Testis (tissue), 3 donors: ENCODE measurements around the gene FXYD2. TPM values are rescaled to one million over a fixed set of nuclear protein-coding genes. Genes with fewer than 3 reads are reported as not detected.

Experiments used
- DNase-seq: peaks from one replicate; pipeline ENCODE4 v3.0.0-alpha.2; 2019
- H3K27ac ChIP-seq, 2 donors: fragments of 200-600 bp; sonication (generic); one replicate each; pipeline ENCODE4 v1.5.1; 2019
- H3K27me3 ChIP-seq: fragments of 200-600 bp; sonication (generic); one replicate; pipeline ENCODE4 v1.5.1; 2019
- H3K36me3 ChIP-seq: fragments of 200-600 bp; sonication (generic); one replicate; pipeline ENCODE4 v1.5.1; 2017; ENCODE audit warnings: low read depth; ENCODE audit errors: missing control alignments
- H3K4me1 ChIP-seq: fragments of 200-600 bp; sonication (generic); one replicate; pipeline ENCODE4 v1.5.1; 2019
- H3K4me3 ChIP-seq, 2 donors: fragments of 200-600 bp; sonication (generic); one replicate each; pipeline ENCODE4 v1.5.1; 2017 to 2019
- H3K9me3 ChIP-seq: fragments of 200-600 bp; sonication (generic); one replicate; pipeline ENCODE4 v1.5.1; 2017
- POLR2A ChIP-seq: fragments of 450-650 bp; IDR thresholded peaks from one replicate; pipeline ENCODE4 v1.6.1; 2017; ENCODE audit warnings: antibody characterized with exemption, mild to moderate bottlenecking, moderate library complexity
- WGBS, 2 donors: methylation state at CpG; one replicate each; pipeline ENCODE4 v1.1.5; 2018; 5-methylcytosine and 5-hydroxymethylcytosine counted together
- intact Hi-C: fragments of 100-400 bp; cut with DNase I; formaldehyde crosslinking; loops from one replicate; pipeline ENCODE4 v1.15.1; 2023; ENCODE audit warnings: low total_unique reads
- polyA plus RNA-seq: library from polyadenylated mRNA; stranded (reverse); fragments of 350-450 nt; fragmentation: Illumina TruSeq; extraction: RNeasy Lipid Tissue Mini Kit (QIAGEN cat#74804); gene quantifications from one replicate; pipeline ENCODE4 v1.2.3, GENCODE V29; 2014; ENCODE audit warnings: low read depth, low replicate concordance; ENCODE audit not compliant: insufficient read depth
- total RNA-seq, 2 donors: library from RNA; depleted of rRNA; stranded (reverse); fragments of >200 nt; gene quantifications; one replicate each; pipeline ENCODE4 v1.2.3, GENCODE V29; 2016
- TF ChIP-seq, protein P1 (sequence below), 3 experiments: fragments of 450-650 bp in 2 of 3; fragments of 200-600 bp in 1 of 3; sonication (generic) in 1 of 3; IDR thresholded peaks; one replicate each; pipeline ENCODE4 v1.5.1; 2016 to 2019; ENCODE audit warnings: antibody characterized with exemption in 3 of 3, mild to moderate bottlenecking in 2 of 3, moderate library complexity in 1 of 3

FXYD2 gene
- total and polyA plus RNA-seq, 3 donors from 2014 or later, result 5.3 to 8.3 (median 7.6) TPM

DNA sequence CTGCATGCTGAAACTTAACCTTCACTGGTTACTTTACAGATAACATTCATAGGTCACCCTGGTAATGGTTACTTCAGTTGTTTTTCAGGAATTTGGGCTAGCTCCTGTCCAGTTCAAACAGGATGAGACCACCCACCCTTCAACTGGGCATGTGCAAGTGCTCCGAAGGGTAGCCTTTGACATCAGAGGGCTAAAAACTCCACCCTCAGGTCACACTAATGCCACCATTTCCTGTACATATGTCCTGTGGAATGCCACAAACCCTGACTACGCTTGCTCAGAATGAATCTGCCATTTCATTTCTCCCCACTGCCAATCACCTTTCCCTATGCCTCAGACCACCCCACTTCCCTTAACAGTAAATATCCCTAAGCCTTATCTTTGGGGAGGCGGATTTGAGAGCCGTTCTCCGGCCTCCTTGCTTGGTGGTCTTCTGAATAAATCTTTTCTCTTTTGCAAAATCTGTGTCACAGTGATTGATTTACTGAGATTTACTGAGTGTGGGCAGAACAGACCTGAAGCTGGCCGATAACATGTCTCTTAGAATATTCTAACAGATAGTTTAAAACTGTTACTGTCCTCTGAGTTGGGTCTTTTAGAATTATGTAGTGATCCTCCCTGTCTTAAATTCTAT, 25.4 kb upstream of the FXYD2 start:
- Histone ChIP-seq H3K9me3 (no peaks in the 10 kb centered on the region), H3K27me3 (no peaks in the 10 kb centered on the region), H3K4me1 (peaks cover 27% of the 10 kb centered on the region), H3K36me3 (no peaks in the 10 kb centered on the region), H3K4me3 (no peak overlapping the region), H3K27ac (peak overlapping the region; percentile 10 to 23)
- WGBS, 2 donors, result 63 to 66% methylated on average over 6 of the region's 6 CpGs
- intact Hi-C loops, result no loop called here
- DNase-seq, result no peak
- TF ChIP-seq POLR2A, result no peak
- TF ChIP-seq, protein P1, sequence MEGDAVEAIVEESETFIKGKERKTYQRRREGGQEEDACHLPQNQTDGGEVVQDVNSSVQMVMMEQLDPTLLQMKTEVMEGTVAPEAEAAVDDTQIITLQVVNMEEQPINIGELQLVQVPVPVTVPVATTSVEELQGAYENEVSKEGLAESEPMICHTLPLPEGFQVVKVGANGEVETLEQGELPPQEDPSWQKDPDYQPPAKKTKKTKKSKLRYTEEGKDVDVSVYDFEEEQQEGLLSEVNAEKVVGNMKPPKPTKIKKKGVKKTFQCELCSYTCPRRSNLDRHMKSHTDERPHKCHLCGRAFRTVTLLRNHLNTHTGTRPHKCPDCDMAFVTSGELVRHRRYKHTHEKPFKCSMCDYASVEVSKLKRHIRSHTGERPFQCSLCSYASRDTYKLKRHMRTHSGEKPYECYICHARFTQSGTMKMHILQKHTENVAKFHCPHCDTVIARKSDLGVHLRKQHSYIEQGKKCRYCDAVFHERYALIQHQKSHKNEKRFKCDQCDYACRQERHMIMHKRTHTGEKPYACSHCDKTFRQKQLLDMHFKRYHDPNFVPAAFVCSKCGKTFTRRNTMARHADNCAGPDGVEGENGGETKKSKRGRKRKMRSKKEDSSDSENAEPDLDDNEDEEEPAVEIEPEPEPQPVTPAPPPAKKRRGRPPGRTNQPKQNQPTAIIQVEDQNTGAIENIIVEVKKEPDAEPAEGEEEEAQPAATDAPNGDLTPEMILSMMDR (IDR thresholded peaks at IDR 0.05), result no peak

DNA sequence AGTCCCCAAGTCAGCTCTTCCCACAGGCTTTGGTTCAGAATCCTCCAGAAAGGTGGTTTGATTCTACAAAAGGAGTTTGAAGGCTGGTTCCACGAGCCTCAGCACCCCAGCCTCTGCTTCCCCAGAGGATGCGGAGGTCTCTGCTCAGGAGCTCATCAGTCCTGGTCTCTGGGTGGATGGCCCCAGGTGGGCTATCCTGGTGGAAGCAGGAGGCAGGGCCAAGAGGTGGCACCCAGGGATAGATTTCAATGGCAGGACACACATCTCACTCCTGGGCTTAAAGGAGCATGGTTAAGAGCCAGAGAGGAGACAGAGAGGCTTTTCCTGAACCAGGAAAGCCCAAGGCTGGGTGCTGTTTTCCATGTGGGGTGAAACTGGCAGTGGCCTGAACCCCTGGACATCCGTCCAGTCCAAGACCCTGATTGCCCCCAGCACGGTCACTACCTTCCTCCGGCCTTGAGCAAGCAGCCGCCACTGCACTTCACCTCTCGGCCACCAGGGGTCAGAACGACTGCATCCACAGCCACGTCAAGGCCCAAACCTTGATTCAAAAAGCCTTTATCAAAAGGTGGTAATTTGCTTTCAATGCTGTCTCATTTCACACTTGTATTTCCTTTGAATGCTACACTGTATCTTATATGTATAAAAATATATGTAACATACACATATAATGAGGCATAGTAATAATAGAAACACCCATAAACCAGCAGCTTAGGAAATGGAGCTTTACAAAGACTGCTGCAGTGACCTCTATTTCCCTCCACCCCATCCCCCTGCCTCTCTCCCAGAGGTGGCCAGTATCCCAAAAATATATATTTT, 19.3 kb upstream of the FXYD2 start:
- Histone ChIP-seq H3K4me3 (no peak overlapping the region), H3K36me3 (no peaks in the 10 kb centered on the region), H3K4me1 (peaks cover 10% of the 10 kb centered on the region), H3K27ac (no peak overlapping the region), H3K27me3 (no peaks in the 10 kb centered on the region), H3K9me3 (no peaks in the 10 kb centered on the region)
- WGBS, 2 donors, result 20 to 30% methylated on average over 7 to 9 of the region's 9 CpGs
- no peak for TF ChIP-seq POLR2A
- TF ChIP-seq, protein P1 (IDR thresholded peaks at IDR 0.05), result peak; percentile 96 to 100 (median 98)
- DNase-seq, result peak; percentile 93
- intact Hi-C loops, result loop anchor here (5.0 kb wide), 1 partner anchor 103 kb away; no protein-coding TSS in a partner anchor

DNA sequence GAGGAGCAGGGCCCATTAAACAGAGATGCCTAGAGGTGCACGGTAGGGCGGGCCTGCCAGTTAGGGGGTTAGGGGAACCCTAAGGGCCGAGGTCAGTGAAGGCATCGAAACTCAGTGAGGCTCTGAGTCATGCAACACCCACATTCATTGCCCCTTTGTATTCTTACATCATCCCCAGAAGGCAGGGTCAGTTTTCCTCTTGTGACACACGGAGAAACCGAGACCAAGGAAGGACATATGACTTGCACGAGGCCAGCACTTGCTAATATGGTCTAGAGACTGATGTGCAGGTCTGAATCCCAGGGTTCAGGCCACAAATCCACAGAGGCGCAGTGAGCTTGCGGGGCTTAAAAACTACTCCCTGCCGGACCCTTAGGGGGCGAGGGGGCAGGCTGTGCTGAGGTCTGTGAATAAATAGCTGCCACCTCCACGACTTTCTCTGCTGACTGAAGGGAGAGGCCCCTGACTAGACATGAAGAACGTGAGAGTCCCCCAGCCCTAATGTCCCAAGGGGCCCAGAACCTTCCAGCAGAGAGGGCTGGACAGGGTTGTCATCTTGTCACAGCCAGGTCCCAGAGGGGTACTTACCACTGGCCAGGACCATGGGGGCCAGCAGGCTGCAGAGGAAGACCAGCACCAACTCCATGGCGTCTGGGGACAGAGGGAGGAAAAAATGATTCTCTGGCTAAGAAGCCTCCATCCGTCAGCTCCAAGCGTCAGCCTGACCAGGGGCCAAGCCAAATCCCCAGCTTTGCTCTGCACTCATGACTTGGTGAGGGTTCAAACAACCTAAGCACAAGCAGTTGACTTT, 17.8 kb upstream of the FXYD2 start:
- 84 to 93% methylated on average over 11 to 16 of the region's 16 CpGs for WGBS, 2 donors
- Histone ChIP-seq H3K27ac (no peak overlapping the region), H3K9me3 (no peaks in the 10 kb centered on the region), H3K27me3 (no peaks in the 10 kb centered on the region), H3K4me3 (no peak overlapping the region), H3K4me1 (peaks cover 10% of the 10 kb centered on the region), H3K36me3 (no peaks in the 10 kb centered on the region)
- intact Hi-C loops, result loop anchor here (5.0 kb wide), 1 partner anchor 105 kb away; no protein-coding TSS in a partner anchor
- DNase-seq, result peak; percentile 47
- no peak for TF ChIP-seq POLR2A
- TF ChIP-seq, protein P1 (IDR thresholded peaks at IDR 0.05), result no peak

DNA sequence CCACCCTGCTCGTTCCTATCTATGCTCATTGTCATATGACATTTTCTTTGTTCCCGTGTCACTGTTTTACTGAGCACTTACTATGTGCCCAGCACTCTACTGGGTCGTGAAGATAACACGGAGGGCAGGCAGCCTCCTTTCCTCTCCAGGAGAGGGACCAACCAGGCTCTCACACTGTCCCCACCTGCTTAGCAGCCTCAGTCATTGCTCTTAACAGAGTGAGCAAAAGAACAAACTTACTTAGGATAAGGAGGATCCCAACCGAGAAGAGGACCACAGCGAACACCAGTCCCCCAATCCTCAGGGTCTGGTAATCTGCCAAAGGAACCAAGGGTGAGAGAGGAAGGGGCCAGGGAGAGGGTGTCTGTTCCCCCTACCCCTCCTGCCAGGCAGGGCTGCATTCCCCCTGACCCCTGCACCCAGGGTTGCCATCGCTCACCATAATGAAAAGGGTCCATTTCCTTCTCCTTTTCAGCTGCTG, 17.0 kb upstream of the FXYD2 start:
- Histone ChIP-seq H3K4me3 (no peak overlapping the region), H3K27me3 (no peaks in the 10 kb centered on the region), H3K9me3 (no peaks in the 10 kb centered on the region), H3K27ac (no peak overlapping the region), H3K36me3 (no peaks in the 10 kb centered on the region), H3K4me1 (peaks cover 15% of the 10 kb centered on the region)
- intact Hi-C loops, result loop anchor here (5.0 kb wide), 1 partner anchor 106 kb away; no protein-coding TSS in a partner anchor
- TF ChIP-seq POLR2A, result no peak
- TF ChIP-seq, protein P1 (IDR thresholded peaks at IDR 0.05), result no peak
- WGBS, 2 donors, result 77 to 84% methylated on average over 7 of the region's 7 CpGs
- DNase-seq, result no peak
